H1 (cell line): ENCODE results near the gene GSTA3. TPM values are rescaled to one million over a fixed set of nuclear protein-coding genes. Genes with fewer than 3 reads are reported as not detected.

ENCODE experiments used
- CTCF ChIA-PET: fragments of 300-600 bp; sonication (Branson Sonifier 250); formaldehyde crosslinking; loops from one replicate; lab custom pipeline; 2021; ENCODE audit not compliant: partially characterized antibody; lab: Charles Lee
- POLR2A ChIA-PET: fragments of 300-600 bp; sonication (Branson Sonifier 250); formaldehyde crosslinking; loops from one replicate; lab custom pipeline; 2021; ENCODE audit warnings: inconsistent platforms; ENCODE audit not compliant: partially characterized antibody; lab: Charles Lee
- DNase-seq, 2 experiments: peaks; one replicate each; pipeline versions ENCODE4 v3.0.0 to v3.0.0-alpha.2; 2010 to 2022; ENCODE audit warnings: low spot score in 2 of 2, low read depth in 1 of 2, mixed read lengths in 1 of 2
- FAIRE-seq: peaks from 2 replicates; lab custom pipeline; 2011; peaks lifted over from hg19 to GRCh38; lab: Jason Lieb, UNC
- H2AFZ ChIP-seq: 2 replicates; pipeline ENCODE4 v1.8.1; 2012; ENCODE audit warnings: low read length, inconsistent platforms
- H2AK5ac ChIP-seq: 2 replicates; pipeline ENCODE4 v1.6.1; 2013; ENCODE audit warnings: low read depth, low read length
- H2BK120ac ChIP-seq: replicated peaks from 2 replicates; pipeline ENCODE3; 2013; ENCODE audit warnings: low read depth, low read length, inconsistent platforms
- H2BK12ac ChIP-seq: 2 replicates; pipeline ENCODE4 v1.6.1; 2013; ENCODE audit warnings: low read depth, low read length
- H2BK15ac ChIP-seq: 2 replicates; pipeline ENCODE4 v1.6.1; 2013; ENCODE audit warnings: low read length
- H2BK20ac ChIP-seq: 2 replicates; pipeline ENCODE4 v1.6.1; 2013; ENCODE audit warnings: low read length
- H2BK5ac ChIP-seq: 2 replicates; pipeline ENCODE4 v1.6.1; 2013; ENCODE audit warnings: low read depth, low read length
- H3K14ac ChIP-seq: 2 replicates; pipeline ENCODE4 v1.6.1; 2013; ENCODE audit warnings: inconsistent platforms; ENCODE audit not compliant: insufficient read length
- H3K18ac ChIP-seq: 2 replicates; pipeline ENCODE4 v1.6.1; 2013; ENCODE audit warnings: low read length; ENCODE audit errors: extremely low read depth
- H3K23ac ChIP-seq: 2 replicates; pipeline ENCODE4 v1.6.1; 2013; ENCODE audit warnings: inconsistent platforms; ENCODE audit not compliant: insufficient read length
- H3K23me2 ChIP-seq: 2 replicates; pipeline ENCODE4 v1.6.1; 2013; ENCODE audit warnings: low read depth, low read length
- H3K27ac ChIP-seq: 2 replicates; pipeline ENCODE4 v1.6.1; 2011; ENCODE audit warnings: low read depth, low read length, inconsistent platforms
- H3K27me3 ChIP-seq, 4 experiments: replicated peaks in 1 of 4; 1 replicate in 1 of 4; 2 replicates in 3 of 4; pipeline versions ENCODE4 v1.6.1 to v1.8.1; 2011 to 2013; ENCODE audit warnings: low read length in 3 of 4, mild to moderate bottlenecking in 3 of 4, inconsistent platforms in 2 of 4, mixed read lengths in 2 of 4, moderate library complexity in 1 of 4; ENCODE audit not compliant: control insufficient read depth in 3 of 4, insufficient read depth in 3 of 4; ENCODE audit errors: extremely low read depth in 1 of 4
- H3K36me3 ChIP-seq, 4 experiments: 2 replicates each; pipeline versions ENCODE4 v1.6.1 to v1.8.1; 2011 to 2013; ENCODE audit warnings: mild to moderate bottlenecking in 4 of 4, low read length in 3 of 4, moderate library complexity in 2 of 4, control low read depth in 1 of 4, inconsistent platforms in 1 of 4; ENCODE audit not compliant: insufficient read depth in 4 of 4, control insufficient read depth in 2 of 4
- H3K4ac ChIP-seq: replicated peaks from 2 replicates; pipeline ENCODE3; 2013; ENCODE audit warnings: low read length, low read depth, mixed read lengths, inconsistent platforms; ENCODE audit not compliant: insufficient read length
- H3K4me1 ChIP-seq, 4 experiments: replicated peaks in 1 of 4; 1 replicate in 1 of 4; 2 replicates in 3 of 4; pipeline versions ENCODE4 v1.6.1 to v1.8.1; 2011 to 2013; ENCODE audit warnings: low read length in 3 of 4, inconsistent platforms in 2 of 4, mixed read lengths in 1 of 4; ENCODE audit not compliant: insufficient read depth in 4 of 4, control insufficient read depth in 3 of 4
- H3K4me2 ChIP-seq, 2 experiments: 2 replicates each; pipeline versions ENCODE4 v1.6.1 to v1.8.1; 2011 to 2013; ENCODE audit warnings: low read depth in 2 of 2, low read length in 2 of 2, control low read depth in 1 of 2, inconsistent platforms in 1 of 2, mild to moderate bottlenecking in 1 of 2; ENCODE audit not compliant: insufficient read depth in 1 of 2
- H3K4me3 ChIP-seq, 4 experiments: fragments of 200-600, 300-600 bp in 1 of 4; sonication (generic), shearing (Covaris generic), sonication (Bioruptor Twin) in 1 of 4; 2 replicates each; pipeline versions ENCODE4 v1.5.1 to v1.8.1; 2011 to 2016; ENCODE audit warnings: low read length in 4 of 4, low read depth in 3 of 4, control low read depth in 2 of 4, inconsistent platforms in 2 of 4, mild to moderate bottlenecking in 2 of 4, mixed read lengths in 1 of 4, moderate library complexity in 1 of 4; ENCODE audit not compliant: insufficient read depth in 2 of 4; ENCODE audit errors: extremely low read depth in 1 of 4
- H3K56ac ChIP-seq: replicated peaks from 2 replicates; pipeline ENCODE3; 2013; ENCODE audit warnings: low read depth, mild to moderate bottlenecking, mixed read lengths, low read length, inconsistent platforms; ENCODE audit not compliant: insufficient read length
- H3K79me1 ChIP-seq: 2 replicates; pipeline ENCODE4 v1.6.1; 2013; ENCODE audit warnings: low read depth, low read length, control low read depth
- H3K79me2 ChIP-seq, 2 experiments: 2 replicates each; pipeline versions ENCODE4 v1.6.1 to v1.8.1; 2012 to 2013; ENCODE audit warnings: low read length in 2 of 2, mild to moderate bottlenecking in 2 of 2, inconsistent platforms in 1 of 2; ENCODE audit not compliant: insufficient read depth in 2 of 2, control insufficient read depth in 1 of 2
- H3K9ac ChIP-seq, 4 experiments: replicated peaks in 1 of 4; 1 replicate in 1 of 4; 2 replicates in 3 of 4; pipeline versions ENCODE4 v1.6.1 to v1.8.1; 2011 to 2013; ENCODE audit warnings: low read depth in 3 of 4, low read length in 3 of 4, control low read depth in 2 of 4, mild to moderate bottlenecking in 2 of 4, moderate library complexity in 2 of 4, inconsistent platforms in 1 of 4; ENCODE audit errors: extremely low read depth in 1 of 4
- H3K9me3 ChIP-seq, 2 experiments: 2 replicates each; pipeline versions ENCODE4 v1.6.1 to v1.8.1; 2012 to 2013; ENCODE audit warnings: mild to moderate bottlenecking in 2 of 2, moderate library complexity in 2 of 2, control low read depth in 1 of 2, inconsistent platforms in 1 of 2, low read depth in 1 of 2, low read length in 1 of 2, mixed read lengths in 1 of 2; ENCODE audit not compliant: insufficient read depth in 2 of 2
- H4K20me1 ChIP-seq, 2 experiments: replicated peaks in 1 of 2; 2 replicates each; pipeline versions ENCODE3 to v1.8.1; 2011 to 2013; ENCODE audit warnings: inconsistent platforms in 2 of 2, low read length in 2 of 2, mild to moderate bottlenecking in 1 of 2; ENCODE audit not compliant: insufficient read depth in 2 of 2, control insufficient read depth in 1 of 2
- H4K5ac ChIP-seq: 2 replicates; pipeline ENCODE4 v1.6.1; 2013; ENCODE audit warnings: low read length, low read depth, mixed read lengths, inconsistent platforms; ENCODE audit not compliant: insufficient read length
- H4K8ac ChIP-seq: 2 replicates; pipeline ENCODE4 v1.8.0; 2013; ENCODE audit warnings: mild to moderate bottlenecking, moderate library complexity, low read length, inconsistent platforms; ENCODE audit not compliant: insufficient read depth; ENCODE audit errors: extremely low read depth
- H4K91ac ChIP-seq: replicated peaks from 2 replicates; pipeline ENCODE3; 2013; ENCODE audit warnings: low read length, mixed read lengths, inconsistent platforms; ENCODE audit not compliant: insufficient read length
- GTF2F1 ChIP-seq: IDR thresholded peaks from 2 replicates; pipeline ENCODE4 v1.6.1; 2012; ENCODE audit warnings: low read depth, low read length, improper control_type of control experiment, borderline replicate concordance
- KDM5A ChIP-seq: fragments of 200-600 bp; IDR thresholded peaks from 2 replicates; pipeline ENCODE4 v1.7.1; 2012; ENCODE audit warnings: mild to moderate bottlenecking, low read length, inconsistent platforms, mixed read lengths
- RAD21 ChIP-seq, 2 experiments: IDR thresholded peaks in 1 of 2; conservative IDR thresholded peaks in 1 of 2; 2 replicates each; pipeline ENCODE4 v1.6.1; 2011; ENCODE audit warnings: low read depth in 2 of 2, low read length in 2 of 2, improper control_type of control experiment in 1 of 2, inconsistent platforms in 1 of 2, mild to moderate bottlenecking in 1 of 2, moderate library complexity in 1 of 2
- SAP30 ChIP-seq: fragments of 300-600 bp; sonication (generic); IDR thresholded peaks from 2 replicates; pipeline ENCODE4 v1.7.1; 2012; ENCODE audit warnings: low read length, moderate library complexity, mild to moderate bottlenecking, inconsistent platforms; ENCODE audit not compliant: insufficient read depth, insufficient replicate concordance
- SUZ12 ChIP-seq: fragments of 200-600 bp; sonication (generic); IDR thresholded peaks from 2 replicates; pipeline ENCODE4 v1.6.1; 2012; ENCODE audit warnings: mild to moderate bottlenecking, inconsistent platforms, low read length, moderate library complexity, mixed read lengths
- TEAD4 ChIP-seq: IDR thresholded peaks from 2 replicates; pipeline ENCODE4 v1.6.1; 2012; ENCODE audit warnings: low read depth, low read length, inconsistent platforms, mixed read lengths
- YY1 ChIP-seq: IDR thresholded peaks from 2 replicates; pipeline ENCODE4 v1.6.1; 2011; ENCODE audit warnings: low read depth, mild to moderate bottlenecking, low read length
- WGBS, 2 experiments: shearing (Covaris generic) in 1 of 2; methylation state at CpG; one replicate each; pipeline versions ENCODE4 v1.1.6 to v1.1.7; 2013 to 2015; ENCODE audit warnings: low lambda C conversion rate in 2 of 2, mixed read lengths in 2 of 2, inconsistent platforms in 1 of 2, low coverage in 1 of 2, missing lambda C conversion rate in 1 of 2; ENCODE audit not compliant: insufficient replicate concordance in 2 of 2, insufficient coverage in 1 of 2, insufficient read length in 1 of 2; ENCODE audit errors: extremely low coverage in 1 of 2, missing lambda C conversion rate in 1 of 2; 5-methylcytosine and 5-hydroxymethylcytosine counted together
- polyA plus RNA-seq, 7 experiments: library from polyadenylated mRNA; depleted of rRNA in 3 of 7; stranded (reverse) in 5 of 7; unstranded in 2 of 7; fragments of >200 nt in 5 of 7; fragments of 200-250 nt in 2 of 7; gene quantifications; 1 replicate in 5 of 7; 2 replicates in 1 of 7; 4 replicates in 1 of 7; pipeline versions ENCODE4 v1.2.1 to v1.2.3, GENCODE V29; 2011 to 2013; ENCODE audit warnings: missing spikeins in 2 of 7, mixed read lengths in 2 of 7
- total RNA-seq: library from RNA; stranded (reverse); fragmentation: NEBNext Ultra II Directional; extraction: Animal tissue kit (Norgen Biotek cat#: 25700); gene quantifications from 2 replicates; pipeline ENCODE4 v1.2.1, GENCODE V29; 2021

The GSTA3 gene
- total and polyA plus RNA-seq, 2 of the 8 experiments (the other 6 are each of a cell fraction or from before 2014, with no cell fraction given) = not detected

- H3K27me3 ChIP-seq = no peaks in the 10 kb centered on the region
- POLR2A ChIA-PET = no interaction called here
These were observed 24.3 kb upstream of the GSTA3 start for GRCh38 chr6:52933778-52934177.

More at GRCh38 chr6:52933778-52934177, 24.3 kb upstream of the GSTA3 start:
- Histone ChIP-seq H3K4me1 (peaks cover 0 to 2% (median 0%) of the 10 kb centered on the region in 4 experiments; a peak in 1 of 7 replicates), H2AFZ (no peak overlapping the region), H3K4ac (no peak overlapping the region), H2AK5ac (no peak overlapping the region), H4K8ac (no peak overlapping the region), H3K27ac (no peak overlapping the region), H3K23me2 (no peaks in the 10 kb centered on the region), H3K4me3 (no peak overlapping the region), H3K4me2 (no peak overlapping the region), H4K5ac (no peak overlapping the region), H3K9me3 (no peaks in the 10 kb centered on the region), H3K14ac (no peak overlapping the region), H3K56ac (no peak overlapping the region), H4K91ac (no peak overlapping the region), H3K79me2 (no peaks in the 10 kb centered on the region), H2BK5ac (no peak overlapping the region), H3K18ac (no peak overlapping the region), H3K23ac (no peak overlapping the region), H3K9ac (no peak overlapping the region), H3K36me3 (no peaks in the 10 kb centered on the region), H2BK15ac (no peak overlapping the region)
- DNase-seq (no peak), FAIRE-seq (no peak)
- 91% methylated on average over 2 of the region's 2 CpGs; no CpG with 5 or more reads in 1 of the 2 experiments for whole genome bisulfite sequencing, 2 experiments
- CTCF ChIA-PET = interaction anchor here (1.4 kb wide), 1 partner anchor 13 kb away, joined by 3 read pairs; no protein-coding TSS in a partner anchor
- TF ChIP-seq TEAD4 (no peak), GTF2F1 (no peak), YY1 (no peak), SUZ12 (no peak), KDM5A (no peak), RAD21 (IDR thresholded peaks at IDR 0.05 in 1 of 2, conservative IDR thresholded peaks at IDR 0.05 in 1 of 2; ENCODE audit: low read depth in 2 of 2, low read length in 2 of 2) (no peak), SAP30 (no peak)
- TF ChIP-seq, all 59 proteins: peak for 0
- H2BK12ac ChIP-seq = no peak overlapping the region
- no peaks in the 10 kb centered on the region for H4K20me1 ChIP-seq
- H2BK20ac ChIP-seq = no peak overlapping the region
- H2BK120ac ChIP-seq = no peak overlapping the region
- no peaks in the 10 kb centered on the region for H3K79me1 ChIP-seq
